T-helper 9 cell (primary cell): ENCODE data around the gene N4BP3.

Experiments used
- DNase-seq: peaks from one replicate; pipeline ENCODE4 v3.0.0-alpha.2; 2020

N4BP3 gene

GRCh38 chr5:178150977-178151734, 37.8 kb downstream of the N4BP3 start:
- DNase-seq = no peak

GRCh38 chr5:178152491-178153444, 39.4 kb downstream of the N4BP3 start:
- DNase-seq = no peak

GRCh38 chr5:178153530-178154340, 40.4 kb downstream of the N4BP3 start, which contains the start of gene NHP2:
TSS of gene NHP2 (minus strand) at chr5:178153885. CDS start at chr5:178153817, 68 bp downstream.
- peak; percentile 96 for DNase-seq

GRCh38 chr5:178155065-178155464, 41.7 kb downstream of the N4BP3 start:
- DNase-seq = no peak

GRCh38 chr5:178160176-178160575, 46.8 kb downstream of the N4BP3 start:
- no peak for DNase-seq

GRCh38 chr5:178162481-178162880, 49.1 kb downstream of the N4BP3 start:
- DNase-seq = no peak

GRCh38 chr5:178163772-178164735, 50.7 kb downstream of the N4BP3 start:
- DNase-seq = peak; percentile 95

- no peak for DNase-seq
These were observed 52.2 kb downstream of the N4BP3 start for GRCh38 chr5:178165581-178165980.

- DNase-seq = no peak
These were observed 57.1 kb downstream of the N4BP3 start for GRCh38 chr5:178170455-178170854.

- DNase-seq = no peak
These were observed 61.1 kb downstream of the N4BP3 start for GRCh38 chr5:178174456-178174855.
